ENCODE data around the gene FSTL3. TPM values are rescaled to one million over a fixed set of nuclear protein-coding genes. Genes with fewer than 3 reads are reported as not detected.

The FSTL3 gene
- total and polyA plus RNA-seq, 4 donors, result 2.2 to 8.4 (median 6.0) TPM

DNA sequence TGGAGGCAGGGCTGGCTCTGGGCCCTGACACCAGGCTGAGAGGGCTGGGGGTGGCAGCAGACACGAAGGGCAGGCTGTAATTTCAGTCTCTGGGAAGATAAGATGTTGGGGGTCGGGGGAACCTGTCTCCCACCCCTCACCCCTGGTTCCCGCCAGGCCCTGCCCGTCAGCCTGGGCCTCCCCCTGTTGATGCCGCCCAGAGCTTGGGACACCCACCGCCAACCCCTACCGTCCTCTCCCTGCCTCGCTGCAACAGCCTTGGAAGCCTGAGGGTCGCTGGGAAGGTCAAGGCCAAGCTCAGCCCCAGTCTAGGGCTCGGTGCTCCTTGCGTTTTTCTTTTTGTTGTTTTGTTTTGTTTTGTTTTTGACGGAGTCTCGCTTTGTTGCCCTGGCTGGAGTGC, 47.1 kb downstream of the FSTL3 start:
- Histone ChIP-seq H3K27me3 (ENCODE audit: control insufficient read depth in 4 of 4, insufficient read depth in 4 of 4, low read length in 3 of 4) (peaks cover 0 to 3% (median 1%) of the 10 kb centered on the region in 4 donors), H3K4me3 (ENCODE audit: low read depth in 1 of 3, low read length in 3 of 3) (no peak overlapping the region), H3K27ac (ENCODE audit: low read depth in 1 of 2, low read length in 2 of 2) (no peak overlapping the region), H3K36me3 (ENCODE audit: control insufficient read depth in 4 of 4, insufficient read depth in 3 of 4, low read depth in 1 of 4, low read length in 3 of 4) (no peaks in the 10 kb centered on the region), H3K9ac (ENCODE audit: low read depth in 1 of 2, low read length in 2 of 2) (no peak overlapping the region), H3K4me1 (ENCODE audit: control insufficient read depth in 4 of 4, insufficient read depth in 4 of 4, low read length in 3 of 4) (peaks cover 0 to 7% (median 3%) of the 10 kb centered on the region in 4 donors), H3K9me3 (ENCODE audit: control insufficient read depth in 4 of 4, low read length in 3 of 4) (no peaks in the 10 kb centered on the region)
- 67% methylated on average over 13 of the region's 13 CpGs for WGBS
- TF ChIP-seq RXRA (IDR thresholded peaks at IDR 0.05) (no peak), HNF4A (conservative IDR thresholded peaks at IDR 0.05) (no peak), RAD21 (IDR thresholded peaks at IDR 0.05) (no peak), FOXA1 (IDR thresholded peaks at IDR 0.05) (no peak), SP1 (IDR thresholded peaks at IDR 0.05) (no peak), TAF1 (conservative IDR thresholded peaks at IDR 0.05) (no peak), EGR1 (IDR thresholded peaks at IDR 0.05; ENCODE audit: low read depth in 2 of 2) (no peak)
- TF ChIP-seq, protein P1, sequence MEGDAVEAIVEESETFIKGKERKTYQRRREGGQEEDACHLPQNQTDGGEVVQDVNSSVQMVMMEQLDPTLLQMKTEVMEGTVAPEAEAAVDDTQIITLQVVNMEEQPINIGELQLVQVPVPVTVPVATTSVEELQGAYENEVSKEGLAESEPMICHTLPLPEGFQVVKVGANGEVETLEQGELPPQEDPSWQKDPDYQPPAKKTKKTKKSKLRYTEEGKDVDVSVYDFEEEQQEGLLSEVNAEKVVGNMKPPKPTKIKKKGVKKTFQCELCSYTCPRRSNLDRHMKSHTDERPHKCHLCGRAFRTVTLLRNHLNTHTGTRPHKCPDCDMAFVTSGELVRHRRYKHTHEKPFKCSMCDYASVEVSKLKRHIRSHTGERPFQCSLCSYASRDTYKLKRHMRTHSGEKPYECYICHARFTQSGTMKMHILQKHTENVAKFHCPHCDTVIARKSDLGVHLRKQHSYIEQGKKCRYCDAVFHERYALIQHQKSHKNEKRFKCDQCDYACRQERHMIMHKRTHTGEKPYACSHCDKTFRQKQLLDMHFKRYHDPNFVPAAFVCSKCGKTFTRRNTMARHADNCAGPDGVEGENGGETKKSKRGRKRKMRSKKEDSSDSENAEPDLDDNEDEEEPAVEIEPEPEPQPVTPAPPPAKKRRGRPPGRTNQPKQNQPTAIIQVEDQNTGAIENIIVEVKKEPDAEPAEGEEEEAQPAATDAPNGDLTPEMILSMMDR (IDR thresholded peaks at IDR 0.05; ENCODE audit: low read depth, low read length, missing input control), result no peak
- TF ChIP-seq, protein P2, sequence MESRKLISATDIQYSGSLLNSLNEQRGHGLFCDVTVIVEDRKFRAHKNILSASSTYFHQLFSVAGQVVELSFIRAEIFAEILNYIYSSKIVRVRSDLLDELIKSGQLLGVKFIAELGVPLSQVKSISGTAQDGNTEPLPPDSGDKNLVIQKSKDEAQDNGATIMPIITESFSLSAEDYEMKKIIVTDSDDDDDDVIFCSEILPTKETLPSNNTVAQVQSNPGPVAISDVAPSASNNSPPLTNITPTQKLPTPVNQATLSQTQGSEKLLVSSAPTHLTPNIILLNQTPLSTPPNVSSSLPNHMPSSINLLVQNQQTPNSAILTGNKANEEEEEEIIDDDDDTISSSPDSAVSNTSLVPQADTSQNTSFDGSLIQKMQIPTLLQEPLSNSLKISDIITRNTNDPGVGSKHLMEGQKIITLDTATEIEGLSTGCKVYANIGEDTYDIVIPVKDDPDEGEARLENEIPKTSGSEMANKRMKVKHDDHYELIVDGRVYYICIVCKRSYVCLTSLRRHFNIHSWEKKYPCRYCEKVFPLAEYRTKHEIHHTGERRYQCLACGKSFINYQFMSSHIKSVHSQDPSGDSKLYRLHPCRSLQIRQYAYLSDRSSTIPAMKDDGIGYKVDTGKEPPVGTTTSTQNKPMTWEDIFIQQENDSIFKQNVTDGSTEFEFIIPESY (IDR thresholded peaks at IDR 0.05), result no peak
- no peak for DNase-seq (ENCODE audit: low spot score)

DNA sequence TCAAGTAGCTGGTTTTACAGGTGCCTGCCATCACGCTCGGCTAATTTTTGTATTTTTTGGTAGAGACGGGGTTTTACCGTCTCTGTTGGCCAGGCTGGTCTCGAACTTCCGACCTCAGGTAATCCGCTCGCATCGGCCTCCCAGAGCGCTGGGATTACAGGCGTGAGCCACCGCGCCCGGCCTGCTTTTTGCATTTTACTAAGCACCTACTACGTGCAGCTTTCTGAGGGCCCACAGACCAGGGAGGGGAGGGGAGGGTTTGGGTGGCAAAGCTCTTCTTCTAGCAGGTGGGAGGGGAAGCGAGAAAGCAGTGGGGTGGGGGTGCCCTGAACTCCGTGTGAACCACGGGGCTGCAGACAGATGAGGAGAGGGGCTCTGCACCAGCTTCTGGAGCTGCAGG, 47.5 kb downstream of the FSTL3 start:
- Histone ChIP-seq H3K4me3 (ENCODE audit: low read depth in 1 of 3, low read length in 3 of 3) (no peak overlapping the region), H3K4me1 (ENCODE audit: control insufficient read depth in 4 of 4, insufficient read depth in 4 of 4, low read length in 3 of 4) (peaks cover 0 to 7% (median 3%) of the 10 kb centered on the region in 4 donors), H3K27ac (ENCODE audit: low read depth in 1 of 2, low read length in 2 of 2) (no peak overlapping the region), H3K9ac (ENCODE audit: low read depth in 1 of 2, low read length in 2 of 2) (no peak overlapping the region), H3K9me3 (ENCODE audit: control insufficient read depth in 4 of 4, low read length in 3 of 4) (no peaks in the 10 kb centered on the region), H3K27me3 (ENCODE audit: control insufficient read depth in 4 of 4, insufficient read depth in 4 of 4, low read length in 3 of 4) (peaks cover 0 to 3% (median 1%) of the 10 kb centered on the region in 4 donors), H3K36me3 (ENCODE audit: control insufficient read depth in 4 of 4, insufficient read depth in 3 of 4, low read depth in 1 of 4, low read length in 3 of 4) (no peaks in the 10 kb centered on the region)
- DNase-seq (ENCODE audit: low spot score), result no peak
- no peak for TF ChIP-seq HNF4G (IDR thresholded peaks at IDR 0.05)
- TF ChIP-seq NR2F2 (IDR thresholded peaks at IDR 0.05), result no peak
- WGBS, result 88% methylated on average over 18 of the region's 18 CpGs

DNA sequence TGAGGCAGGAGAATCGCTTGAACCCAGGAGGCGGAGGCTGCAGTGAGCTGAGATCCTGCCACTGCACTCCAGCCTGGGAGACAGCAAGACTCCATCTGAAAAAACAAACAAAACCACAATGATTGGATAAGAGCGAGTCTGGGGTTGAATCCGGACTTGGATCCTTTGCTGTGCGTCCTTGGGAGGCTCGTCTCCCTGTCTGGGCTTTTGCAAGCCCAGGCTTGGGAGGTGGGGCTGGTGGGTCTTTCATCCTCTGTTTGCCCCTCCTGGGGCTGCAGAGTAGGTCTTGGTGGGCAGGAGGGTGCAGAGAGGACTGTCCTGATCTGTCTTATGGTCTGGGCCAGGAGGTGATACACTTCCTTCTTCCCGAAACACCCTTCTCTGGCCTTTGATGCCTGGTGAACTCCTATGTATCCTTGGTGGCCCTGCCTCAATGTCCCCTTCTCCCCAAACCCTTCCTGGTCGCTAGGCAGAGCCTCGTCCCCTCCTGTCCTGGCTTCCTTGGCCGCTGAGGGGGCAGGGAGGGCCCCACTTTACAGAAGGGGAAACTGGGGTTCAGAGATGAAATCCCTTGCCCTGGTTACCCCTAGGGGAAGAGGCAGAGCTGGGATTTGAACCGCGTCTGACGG, 49.4 kb downstream of the FSTL3 start:
- Histone ChIP-seq H3K27me3 (ENCODE audit: control insufficient read depth in 4 of 4, insufficient read depth in 4 of 4, low read length in 3 of 4) (peaks cover 0 to 2% (median 0%) of the 10 kb centered on the region in 4 donors), H3K36me3 (ENCODE audit: control insufficient read depth in 4 of 4, insufficient read depth in 3 of 4, low read depth in 1 of 4, low read length in 3 of 4) (no peaks in the 10 kb centered on the region), H3K9ac (ENCODE audit: low read depth in 1 of 2, low read length in 2 of 2) (no peak overlapping the region), H3K4me1 (ENCODE audit: control insufficient read depth in 4 of 4, insufficient read depth in 4 of 4, low read length in 3 of 4) (no peaks in the 10 kb centered on the region), H3K27ac (ENCODE audit: low read depth in 1 of 2, low read length in 2 of 2) (no peak overlapping the region), H3K4me3 (ENCODE audit: low read depth in 1 of 3, low read length in 3 of 3) (no peak overlapping the region), H3K9me3 (ENCODE audit: control insufficient read depth in 4 of 4, low read length in 3 of 4) (no peaks in the 10 kb centered on the region)
- WGBS, result 83% methylated on average over 13 of the region's 13 CpGs
- DNase-seq (ENCODE audit: low spot score), result no peak
- no peak for TF ChIP-seq EGR1 (IDR thresholded peaks at IDR 0.05; ENCODE audit: low read depth in 2 of 2)
- TF ChIP-seq, protein P1 (IDR thresholded peaks at IDR 0.05; ENCODE audit: low read depth, low read length, missing input control), result no peak
- TF ChIP-seq, protein P3, sequence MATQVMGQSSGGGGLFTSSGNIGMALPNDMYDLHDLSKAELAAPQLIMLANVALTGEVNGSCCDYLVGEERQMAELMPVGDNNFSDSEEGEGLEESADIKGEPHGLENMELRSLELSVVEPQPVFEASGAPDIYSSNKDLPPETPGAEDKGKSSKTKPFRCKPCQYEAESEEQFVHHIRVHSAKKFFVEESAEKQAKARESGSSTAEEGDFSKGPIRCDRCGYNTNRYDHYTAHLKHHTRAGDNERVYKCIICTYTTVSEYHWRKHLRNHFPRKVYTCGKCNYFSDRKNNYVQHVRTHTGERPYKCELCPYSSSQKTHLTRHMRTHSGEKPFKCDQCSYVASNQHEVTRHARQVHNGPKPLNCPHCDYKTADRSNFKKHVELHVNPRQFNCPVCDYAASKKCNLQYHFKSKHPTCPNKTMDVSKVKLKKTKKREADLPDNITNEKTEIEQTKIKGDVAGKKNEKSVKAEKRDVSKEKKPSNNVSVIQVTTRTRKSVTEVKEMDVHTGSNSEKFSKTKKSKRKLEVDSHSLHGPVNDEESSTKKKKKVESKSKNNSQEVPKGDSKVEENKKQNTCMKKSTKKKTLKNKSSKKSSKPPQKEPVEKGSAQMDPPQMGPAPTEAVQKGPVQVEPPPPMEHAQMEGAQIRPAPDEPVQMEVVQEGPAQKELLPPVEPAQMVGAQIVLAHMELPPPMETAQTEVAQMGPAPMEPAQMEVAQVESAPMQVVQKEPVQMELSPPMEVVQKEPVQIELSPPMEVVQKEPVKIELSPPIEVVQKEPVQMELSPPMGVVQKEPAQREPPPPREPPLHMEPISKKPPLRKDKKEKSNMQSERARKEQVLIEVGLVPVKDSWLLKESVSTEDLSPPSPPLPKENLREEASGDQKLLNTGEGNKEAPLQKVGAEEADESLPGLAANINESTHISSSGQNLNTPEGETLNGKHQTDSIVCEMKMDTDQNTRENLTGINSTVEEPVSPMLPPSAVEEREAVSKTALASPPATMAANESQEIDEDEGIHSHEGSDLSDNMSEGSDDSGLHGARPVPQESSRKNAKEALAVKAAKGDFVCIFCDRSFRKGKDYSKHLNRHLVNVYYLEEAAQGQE (IDR thresholded peaks at IDR 0.05), result no peak
- no peak for TF ChIP-seq GABPA (IDR thresholded peaks at IDR 0.05 in 1 of 2, conservative IDR thresholded peaks at IDR 0.05 in 1 of 2)
- TF ChIP-seq FOXA1 (IDR thresholded peaks at IDR 0.05), result no peak
- TF ChIP-seq, protein P4, sequence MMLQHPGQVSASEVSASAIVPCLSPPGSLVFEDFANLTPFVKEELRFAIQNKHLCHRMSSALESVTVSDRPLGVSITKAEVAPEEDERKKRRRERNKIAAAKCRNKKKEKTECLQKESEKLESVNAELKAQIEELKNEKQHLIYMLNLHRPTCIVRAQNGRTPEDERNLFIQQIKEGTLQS (IDR thresholded peaks at IDR 0.05), result no peak
- TF ChIP-seq, protein P2 (IDR thresholded peaks at IDR 0.05), result no peak
- no peak for TF ChIP-seq HNF4A (conservative IDR thresholded peaks at IDR 0.05)
